Astrocyte (in vitro differentiated cells and primary cell): Measurements from ENCODE around the gene LRRC18. TPM values are rescaled to one million over a fixed set of nuclear protein-coding genes. Genes with fewer than 3 reads are reported as not detected.

ENCODE experiments used
- DNase-seq: peaks from one replicate; pipeline ENCODE4 v3.0.0-alpha.2; 2010; ENCODE audit warnings: low read depth
- FAIRE-seq: peaks from 2 replicates; lab custom pipeline; 2011; peaks lifted over from hg19 to GRCh38; lab: Jason Lieb, UNC
- H2AFZ ChIP-seq: 2 replicates; pipeline ENCODE4 v1.6.0; 2012; ENCODE audit warnings: low read depth, low read length, inconsistent platforms
- H3K27ac ChIP-seq: 2 replicates; pipeline ENCODE4 v1.5.1; 2011; ENCODE audit warnings: low read depth, low read length, inconsistent platforms
- H3K27me3 ChIP-seq: 2 replicates; pipeline ENCODE4 v1.6.0; 2011; ENCODE audit warnings: low read length, inconsistent platforms; ENCODE audit not compliant: insufficient read depth
- H3K36me3 ChIP-seq: 2 replicates; pipeline ENCODE4 v1.5.1; 2011; ENCODE audit warnings: low read length, inconsistent platforms; ENCODE audit not compliant: insufficient read depth
- H3K4me1 ChIP-seq: 2 replicates; pipeline ENCODE4 v1.5.1; 2011; ENCODE audit warnings: low read length, inconsistent platforms; ENCODE audit not compliant: insufficient read depth
- H3K4me2 ChIP-seq: 2 replicates; pipeline ENCODE4 v1.6.0; 2012; ENCODE audit warnings: low read length, inconsistent platforms
- H3K4me3 ChIP-seq: 2 replicates; pipeline ENCODE4 v1.5.1; 2011; ENCODE audit warnings: low read depth, mild to moderate bottlenecking, low read length, inconsistent platforms; ENCODE audit not compliant: insufficient read depth
- H3K79me2 ChIP-seq: 2 replicates; pipeline ENCODE4 v1.6.0; 2012; ENCODE audit warnings: mild to moderate bottlenecking, low read length, inconsistent platforms; ENCODE audit not compliant: insufficient read depth
- H3K9ac ChIP-seq: 2 replicates; pipeline ENCODE4 v1.6.0; 2012; ENCODE audit warnings: mild to moderate bottlenecking, low read length, inconsistent platforms
- H3K9me3 ChIP-seq: 2 replicates; pipeline ENCODE4 v1.5.1; 2012; ENCODE audit warnings: low read depth, mild to moderate bottlenecking, low read length, inconsistent platforms; ENCODE audit not compliant: insufficient read depth
- H4K20me1 ChIP-seq: 2 replicates; pipeline ENCODE4 v1.6.0; 2012; ENCODE audit warnings: low read length, inconsistent platforms; ENCODE audit not compliant: insufficient read depth
- H3K27ac Mint-ChIP-seq: one replicate; pipeline ENCODE4 v1.8.0; 2021; ENCODE audit warnings: mild to moderate bottlenecking, mixed read lengths; ENCODE audit not compliant: unreplicated experiment
- H3K27me3 Mint-ChIP-seq: one replicate; pipeline ENCODE4 v1.8.0; 2021; ENCODE audit warnings: low read depth, mixed read lengths; ENCODE audit not compliant: unreplicated experiment
- H3K36me3 Mint-ChIP-seq: one replicate; pipeline ENCODE4 v1.8.0; 2021; ENCODE audit warnings: low read depth, mixed read lengths; ENCODE audit not compliant: unreplicated experiment
- H3K4me1 Mint-ChIP-seq: one replicate; pipeline ENCODE4 v1.8.0; 2021; ENCODE audit warnings: low read depth, mixed read lengths; ENCODE audit not compliant: unreplicated experiment
- H3K4me3 Mint-ChIP-seq: one replicate; pipeline ENCODE4 v1.8.0; 2021; ENCODE audit warnings: mild to moderate bottlenecking, moderate library complexity, mixed read lengths; ENCODE audit not compliant: unreplicated experiment
- H3K9me3 Mint-ChIP-seq: one replicate; pipeline ENCODE4 v1.8.0; 2021; ENCODE audit warnings: mild to moderate bottlenecking, mixed read lengths; ENCODE audit not compliant: unreplicated experiment
- CTCF ChIP-seq: IDR thresholded peaks from 2 replicates; pipeline ENCODE4 v1.5.1; 2011; ENCODE audit warnings: low read depth, mild to moderate bottlenecking, inconsistent platforms, low read length, moderate library complexity; ENCODE audit not compliant: insufficient read depth
- EZH2 ChIP-seq: IDR thresholded peaks from 2 replicates; pipeline ENCODE4 v1.6.1; 2012; ENCODE audit warnings: mild to moderate bottlenecking, low read length, inconsistent platforms; ENCODE audit not compliant: insufficient read depth
- total RNA-seq: library from RNA; stranded (reverse); gene quantifications from 2 replicates; pipeline ENCODE4 v1.2.1, GENCODE V29; 2021

Gene LRRC18
- total RNA-seq, 1 donor from 2014 or later: not detected

DNA sequence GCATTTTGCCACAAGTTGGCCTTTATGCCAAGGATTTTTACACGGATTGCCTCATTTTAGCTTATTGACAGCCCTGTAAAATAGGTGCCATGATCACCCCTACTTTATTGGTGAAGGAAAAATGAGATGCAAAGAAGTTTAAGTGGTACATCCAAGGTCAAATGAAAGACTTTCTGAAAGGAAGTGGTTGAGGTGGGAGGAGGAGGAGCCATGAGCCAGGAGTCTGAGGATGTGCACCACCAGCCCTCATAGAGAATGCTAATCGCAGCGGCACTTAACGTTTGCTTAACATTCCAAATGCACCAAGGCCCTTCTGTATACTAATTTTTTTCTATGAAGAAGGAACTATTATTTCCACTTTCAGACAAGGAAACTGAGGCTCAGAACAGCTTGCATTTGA lies 31.0 kb upstream of the LRRC18 start:
- H3K4me2 ChIP-seq: no peak overlapping the region
- no peaks in the 10 kb centered on the region for H3K36me3 Mint-ChIP-seq
- H3K4me1 ChIP-seq: no peaks in the 10 kb centered on the region
- no peak for DNase-seq
- H3K36me3 ChIP-seq: no peaks in the 10 kb centered on the region
- H3K27ac ChIP-seq: no peak overlapping the region
- TF ChIP-seq EZH2 (no peak), CTCF (no peak)
- H3K27me3 Mint-ChIP-seq: peaks cover 52% of the 10 kb centered on the region
- peaks cover 2% of the 10 kb centered on the region for H3K9me3 Mint-ChIP-seq
- H3K4me3 Mint-ChIP-seq: no peak overlapping the region
- H2AFZ ChIP-seq: no peak overlapping the region
- no peaks in the 10 kb centered on the region for H3K79me2 ChIP-seq
- no peaks in the 10 kb centered on the region for H4K20me1 ChIP-seq
- peak overlapping the region; percentile 47 for H3K27ac Mint-ChIP-seq
- H3K4me1 Mint-ChIP-seq: no peaks in the 10 kb centered on the region
- no peak overlapping the region for H3K4me3 ChIP-seq
- H3K9me3 ChIP-seq: no peaks in the 10 kb centered on the region
- no peak overlapping the region for H3K9ac ChIP-seq
- H3K27me3 ChIP-seq: no peaks in the 10 kb centered on the region
- no peak for FAIRE-seq

DNA sequence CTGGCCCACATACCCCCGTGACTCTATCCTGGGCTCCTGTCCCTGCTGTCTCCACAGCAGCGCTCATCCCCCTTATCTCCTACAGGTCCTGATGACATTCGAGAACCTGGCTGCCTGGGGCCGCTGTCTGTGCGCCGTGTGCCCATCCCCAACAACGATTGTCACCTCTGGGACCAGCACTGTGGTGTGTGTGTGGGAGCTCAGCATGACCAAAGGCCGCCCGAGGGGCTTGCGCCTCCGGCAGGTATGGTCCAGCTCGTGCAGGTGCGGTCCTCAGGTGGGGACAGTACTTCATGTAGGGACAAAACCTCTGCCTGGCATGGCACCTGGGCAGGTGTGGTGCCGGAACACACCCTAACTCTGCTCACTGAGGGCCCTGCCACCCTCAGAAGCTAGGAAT lies 30.4 kb upstream of the LRRC18 start:
- no peaks in the 10 kb centered on the region for H3K79me2 ChIP-seq
- Mint-ChIP-seq H3K4me3 (no peak overlapping the region), H3K27ac (no peak overlapping the region), H3K9me3 (no peaks in the 10 kb centered on the region), H3K4me1 (no peaks in the 10 kb centered on the region), H3K27me3 (peaks cover 48% of the 10 kb centered on the region), H3K36me3 (no peaks in the 10 kb centered on the region)
- FAIRE-seq (no peak), DNase-seq (no peak)
- no peak for TF ChIP-seq CTCF
- no peak for TF ChIP-seq EZH2
- no peak overlapping the region for H2AFZ ChIP-seq
- H3K27ac ChIP-seq: no peak overlapping the region
- H3K9ac ChIP-seq: no peak overlapping the region
- no peak overlapping the region for H3K4me3 ChIP-seq
- H4K20me1 ChIP-seq: no peaks in the 10 kb centered on the region
- no peak overlapping the region for H3K4me2 ChIP-seq
- no peaks in the 10 kb centered on the region for H3K36me3 ChIP-seq
- no peaks in the 10 kb centered on the region for H3K4me1 ChIP-seq
- H3K27me3 ChIP-seq: no peaks in the 10 kb centered on the region
- H3K9me3 ChIP-seq: no peaks in the 10 kb centered on the region

DNA sequence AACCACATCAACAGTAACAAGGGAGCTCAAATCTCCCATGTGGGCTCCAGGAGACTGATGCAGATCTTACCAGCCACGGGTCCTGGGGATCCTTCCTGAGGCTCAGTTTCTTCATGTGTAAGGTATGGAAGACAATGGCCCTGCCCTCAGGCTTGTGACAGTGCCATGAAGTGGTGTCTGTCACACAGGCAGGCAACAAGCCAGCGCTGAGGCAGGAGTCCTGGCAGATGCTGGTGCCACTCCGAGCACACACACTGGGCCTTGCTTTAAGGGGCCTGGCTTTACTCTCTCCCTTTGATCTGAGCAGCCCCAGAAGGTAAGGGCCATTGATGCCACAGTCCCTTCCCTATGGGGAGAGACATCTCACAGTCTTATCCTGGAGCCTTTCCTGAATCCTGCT lies 28.4 kb upstream of the LRRC18 start:
- DNase-seq (no peak), FAIRE-seq (no peak)
- Histone ChIP-seq H3K9ac (no peak overlapping the region), H3K4me2 (no peak overlapping the region), H3K27me3 (no peaks in the 10 kb centered on the region), H4K20me1 (no peaks in the 10 kb centered on the region), H3K9me3 (no peaks in the 10 kb centered on the region), H3K27ac (no peak overlapping the region), H3K36me3 (no peaks in the 10 kb centered on the region), H3K4me1 (no peaks in the 10 kb centered on the region), H2AFZ (no peak overlapping the region), H3K4me3 (no peak overlapping the region), H3K79me2 (no peaks in the 10 kb centered on the region)
- H3K36me3 Mint-ChIP-seq: no peaks in the 10 kb centered on the region
- H3K9me3 Mint-ChIP-seq: no peaks in the 10 kb centered on the region
- H3K27me3 Mint-ChIP-seq: peaks cover 53% of the 10 kb centered on the region
- no peaks in the 10 kb centered on the region for H3K4me1 Mint-ChIP-seq
- H3K27ac Mint-ChIP-seq: no peak overlapping the region
- H3K4me3 Mint-ChIP-seq: no peak overlapping the region
- TF ChIP-seq EZH2 (no peak), CTCF (no peak)
